Esophagus muscularis mucosa (tissue), 4 donors: ENCODE results near the gene ZIC4. TPM values are rescaled to one million over a fixed set of nuclear protein-coding genes. Genes with fewer than 3 reads are reported as not detected.

Source experiments
- DNase-seq: peaks from one replicate; pipeline ENCODE4 v3.0.0-alpha.2; 2017; ENCODE audit errors: extremely low spot score
- H3K27ac ChIP-seq, 4 donors: fragments of 200-600 bp; sonication (generic); replicated peaks in 1 of 4; 1 replicate in 3 of 4; 2 replicates in 1 of 4; pipeline ENCODE4 v1.5.1; 2016 to 2019; ENCODE audit warnings: mild to moderate bottlenecking in 1 of 4
- H3K27me3 ChIP-seq, 4 donors: fragments of 200-600 bp; sonication (generic); one replicate each; pipeline versions ENCODE4 v1.5.1 to v1.6.0; 2016 to 2019
- H3K36me3 ChIP-seq, 4 donors: fragments of 200-600 bp; sonication (generic); one replicate each; pipeline ENCODE4 v1.5.1; 2016 to 2019
- H3K4me1 ChIP-seq, 4 donors: fragments of 200-600 bp; sonication (generic); one replicate each; pipeline ENCODE4 v1.5.1; 2016 to 2019
- H3K4me3 ChIP-seq, 4 donors: fragments of 200-600 bp; sonication (generic); 1 replicate in 2 of 4; 2 replicates in 2 of 4; pipeline ENCODE4 v1.5.1; 2016 to 2019; ENCODE audit warnings: mild to moderate bottlenecking in 4 of 4, moderate library complexity in 1 of 4
- H3K9me3 ChIP-seq, 4 donors: fragments of 200-600 bp; sonication (generic); 1 replicate in 3 of 4; 2 replicates in 1 of 4; pipeline ENCODE4 v1.5.1; 2016 to 2019
- EP300 ChIP-seq: sonication (generic); formaldehyde crosslinking; IDR thresholded peaks from one replicate; pipeline ENCODE4 v1.6.1; 2017; ENCODE audit warnings: antibody characterized with exemption
- POLR2A ChIP-seq: fragments of 450-650 bp; IDR thresholded peaks from one replicate; pipeline ENCODE4 v1.6.1; 2017; ENCODE audit warnings: antibody characterized with exemption, moderate library complexity, mild to moderate bottlenecking, low read depth
- POLR2AphosphoS5 ChIP-seq, 2 donors: sonication (generic); formaldehyde crosslinking; IDR thresholded peaks; one replicate each; pipeline ENCODE4 v1.6.1; 2017; ENCODE audit warnings: antibody characterized with exemption in 2 of 2
- WGBS: methylation state at CpG from one replicate; pipeline ENCODE4 v1.1.5; 2018; 5-methylcytosine and 5-hydroxymethylcytosine counted together
- intact Hi-C: fragments of 100-400 bp; cut with DNase I; formaldehyde crosslinking; loops from one replicate; pipeline ENCODE4 v1.15.1; 2023
- total RNA-seq, 4 donors: library from RNA; depleted of rRNA; stranded (reverse); fragments of >200 nt; gene quantifications; one replicate each; pipeline versions ENCODE4 v1.1.0 to v1.2.1, GENCODE V29; 2016
- TF ChIP-seq, protein P1 (sequence below), 3 experiments: fragments of 200-600 bp in 2 of 3; fragments of 450-650 bp in 1 of 3; sonication (generic) in 2 of 3; IDR thresholded peaks; one replicate each; pipeline ENCODE4 v1.5.1; 2017 to 2019; ENCODE audit warnings: antibody characterized with exemption in 3 of 3, mild to moderate bottlenecking in 2 of 3, moderate library complexity in 1 of 3

The ZIC4 gene
- total RNA-seq, 4 donors from 2014 or later, result not detected

DNA sequence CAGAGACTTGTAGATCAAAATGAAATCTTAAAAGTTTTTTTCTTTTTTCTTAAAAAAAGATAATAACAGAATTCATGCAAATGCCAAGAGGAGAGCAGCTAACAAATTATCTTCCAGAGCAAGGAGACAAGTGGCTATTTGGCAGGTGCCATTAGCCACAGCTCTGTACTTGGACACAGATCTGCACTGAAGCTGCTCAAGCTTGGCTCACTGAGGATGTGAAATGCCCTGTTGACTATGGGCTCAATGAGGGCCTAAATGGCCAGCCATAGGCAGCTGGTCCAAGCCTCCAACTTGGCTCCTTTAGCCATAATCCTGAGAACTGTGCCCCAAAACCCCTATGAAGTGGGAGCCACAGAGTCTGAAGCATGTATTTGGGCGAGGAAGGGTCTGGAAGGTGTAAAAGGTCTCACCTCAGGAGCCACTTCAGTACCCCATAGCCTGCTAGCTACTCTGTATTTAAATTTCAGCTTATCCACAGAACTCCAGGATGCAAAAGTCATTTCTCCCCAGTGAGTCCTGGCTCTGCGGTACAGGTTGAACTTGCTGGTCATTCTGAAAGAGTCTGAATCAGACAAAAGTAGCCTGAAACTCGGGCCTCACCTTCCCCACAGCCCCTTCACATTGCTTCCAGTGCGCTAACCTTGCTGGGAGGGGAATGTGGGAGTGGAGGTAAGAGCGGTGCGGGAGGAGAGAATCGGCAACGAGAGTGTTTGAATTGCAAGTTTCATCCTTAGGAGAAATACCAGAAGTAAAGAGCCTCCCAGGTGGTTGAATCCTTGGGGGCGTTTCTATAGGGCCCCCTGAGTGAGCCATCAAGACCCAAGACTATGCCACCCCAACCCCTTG lies 48.0 kb downstream of the ZIC4 start:
- peaks cover 0 to 5% (median 0%) of the 10 kb centered on the region in 4 donors for H3K9me3 ChIP-seq
- peak; percentile 70 for DNase-seq
- TF ChIP-seq POLR2A (no peak), POLR2AphosphoS5 (IDR thresholded peaks at IDR 0.05) (no peak), EP300 (no peak)
- TF ChIP-seq, protein P1, sequence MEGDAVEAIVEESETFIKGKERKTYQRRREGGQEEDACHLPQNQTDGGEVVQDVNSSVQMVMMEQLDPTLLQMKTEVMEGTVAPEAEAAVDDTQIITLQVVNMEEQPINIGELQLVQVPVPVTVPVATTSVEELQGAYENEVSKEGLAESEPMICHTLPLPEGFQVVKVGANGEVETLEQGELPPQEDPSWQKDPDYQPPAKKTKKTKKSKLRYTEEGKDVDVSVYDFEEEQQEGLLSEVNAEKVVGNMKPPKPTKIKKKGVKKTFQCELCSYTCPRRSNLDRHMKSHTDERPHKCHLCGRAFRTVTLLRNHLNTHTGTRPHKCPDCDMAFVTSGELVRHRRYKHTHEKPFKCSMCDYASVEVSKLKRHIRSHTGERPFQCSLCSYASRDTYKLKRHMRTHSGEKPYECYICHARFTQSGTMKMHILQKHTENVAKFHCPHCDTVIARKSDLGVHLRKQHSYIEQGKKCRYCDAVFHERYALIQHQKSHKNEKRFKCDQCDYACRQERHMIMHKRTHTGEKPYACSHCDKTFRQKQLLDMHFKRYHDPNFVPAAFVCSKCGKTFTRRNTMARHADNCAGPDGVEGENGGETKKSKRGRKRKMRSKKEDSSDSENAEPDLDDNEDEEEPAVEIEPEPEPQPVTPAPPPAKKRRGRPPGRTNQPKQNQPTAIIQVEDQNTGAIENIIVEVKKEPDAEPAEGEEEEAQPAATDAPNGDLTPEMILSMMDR (IDR thresholded peaks at IDR 0.05), result no peak
- H3K36me3 ChIP-seq, result no peaks in the 10 kb centered on the region
- H3K4me1 ChIP-seq, result peaks cover 0 to 14% (median 4%) of the 10 kb centered on the region in 4 donors
- no peak overlapping the region for H3K27ac ChIP-seq
- no peak overlapping the region for H3K4me3 ChIP-seq
- WGBS, result 7% methylated on average over 9 of the region's 9 CpGs
- peaks cover 4 to 94% (median 76%) of the 10 kb centered on the region in 4 donors for H3K27me3 ChIP-seq
- intact Hi-C loops, result no loop called here

DNA sequence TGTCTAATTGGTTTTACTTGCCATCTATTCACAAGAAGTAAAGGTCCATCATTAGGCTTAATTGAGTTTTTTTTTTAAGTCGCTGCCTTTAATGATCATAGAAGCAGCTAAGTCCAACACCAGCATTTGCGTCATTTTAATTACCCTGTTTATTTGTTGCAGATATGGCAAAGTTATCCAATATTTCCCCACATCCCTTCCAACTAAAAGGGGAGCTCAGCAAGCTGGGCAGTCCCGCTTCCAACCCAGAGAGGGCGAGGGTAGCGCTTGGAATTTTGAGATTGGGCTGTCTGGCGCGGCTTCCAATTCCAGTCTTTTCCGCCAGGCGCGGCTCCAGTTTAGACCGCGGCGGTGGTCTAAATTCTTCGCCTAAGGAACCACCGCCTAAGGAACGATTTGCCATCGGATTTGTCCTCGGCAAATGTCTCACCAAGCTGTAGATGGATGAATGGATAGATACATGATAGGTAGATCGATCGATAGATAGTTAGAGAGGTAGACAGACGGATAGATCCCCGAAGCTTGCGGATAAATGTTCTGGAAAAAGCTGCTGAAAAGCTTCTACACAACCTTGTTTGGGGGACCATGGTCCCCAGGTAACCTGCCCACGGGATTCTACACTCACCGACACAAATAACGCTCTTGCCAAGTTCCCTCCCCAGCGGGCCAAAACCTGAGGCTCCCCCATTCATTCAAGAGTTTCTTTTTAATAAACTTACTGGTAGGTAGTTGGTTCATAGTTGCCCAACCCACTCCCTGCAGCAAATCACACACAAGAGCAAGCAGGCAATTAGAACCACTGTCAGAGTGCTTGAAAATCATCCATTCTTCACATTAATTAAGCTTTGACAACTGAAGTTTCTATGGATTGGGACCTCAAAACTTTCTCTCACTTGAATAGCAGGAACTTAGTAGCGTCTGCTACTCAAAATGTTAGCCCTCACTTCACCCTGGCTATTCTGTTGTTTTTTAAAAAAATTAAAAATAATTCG lies 49.1 kb downstream of the ZIC4 start:
- H3K27me3 ChIP-seq, result peaks cover 4 to 99% (median 83%) of the 10 kb centered on the region in 4 donors
- intact Hi-C loops, result no loop called here
- no peak overlapping the region for H3K4me3 ChIP-seq
- H3K27ac ChIP-seq, result no peak overlapping the region
- peaks cover 0 to 14% (median 4%) of the 10 kb centered on the region in 4 donors for H3K4me1 ChIP-seq
- H3K9me3 ChIP-seq, result peaks cover 0 to 5% (median 0%) of the 10 kb centered on the region in 4 donors
- WGBS, result 13% methylated on average over 21 of the region's 29 CpGs
- DNase-seq, result peak; percentile 72
- no peaks in the 10 kb centered on the region for H3K36me3 ChIP-seq
- TF ChIP-seq, protein P1 (IDR thresholded peaks at IDR 0.05), result no peak
- TF ChIP-seq EP300 (no peak), POLR2AphosphoS5 (IDR thresholded peaks at IDR 0.05) (no peak), POLR2A (no peak)

DNA sequence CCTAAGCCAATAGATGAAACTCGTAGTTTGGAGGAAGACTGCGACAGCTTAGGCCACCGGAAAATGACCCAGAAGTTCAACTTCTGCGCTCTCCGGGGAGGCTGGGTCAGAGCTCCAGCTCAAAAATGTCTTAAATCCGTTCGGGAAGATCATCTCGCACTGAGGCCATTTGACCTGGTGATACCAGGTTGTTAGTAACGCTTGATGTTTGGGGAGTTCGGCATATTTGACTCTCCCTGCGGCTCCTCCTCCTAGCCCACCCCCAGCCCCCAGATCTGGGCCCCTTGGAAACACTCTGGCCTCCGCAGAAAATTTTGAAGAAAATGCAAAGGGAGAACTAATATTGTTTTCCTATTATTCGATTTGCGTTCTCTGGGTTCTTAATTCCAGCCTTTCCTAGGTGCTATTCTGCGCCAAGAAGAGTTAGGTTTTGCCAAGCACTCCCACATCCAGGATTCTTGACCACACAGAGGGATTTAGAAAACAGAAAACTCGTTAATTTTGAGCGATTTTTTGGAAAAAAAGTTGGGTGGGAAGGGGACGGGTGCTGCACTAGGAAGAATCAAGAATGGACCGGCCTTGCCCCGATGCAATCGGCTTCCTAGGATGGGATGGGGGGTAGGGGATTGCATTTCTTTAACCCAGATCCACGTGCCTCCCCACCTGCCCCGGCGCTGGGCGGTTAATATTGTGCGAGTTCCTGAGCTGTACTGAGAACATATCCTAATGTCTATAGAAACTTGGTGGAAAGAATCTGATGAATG lies 50.0 kb downstream of the ZIC4 start:
- no peak for DNase-seq
- Histone ChIP-seq H3K4me3 (no peak overlapping the region), H3K27ac (no peak overlapping the region), H3K27me3 (peaks cover 4 to 93% (median 76%) of the 10 kb centered on the region in 4 donors), H3K9me3 (peaks cover 0 to 5% (median 0%) of the 10 kb centered on the region in 4 donors), H3K36me3 (no peaks in the 10 kb centered on the region), H3K4me1 (peaks cover 0 to 13% (median 4%) of the 10 kb centered on the region in 4 donors)
- intact Hi-C loops, result no loop called here
- 5% methylated on average over 20 of the region's 26 CpGs for WGBS
- TF ChIP-seq POLR2A (no peak), EP300 (no peak)
- TF ChIP-seq, protein P1 (IDR thresholded peaks at IDR 0.05), result no peak

DNA sequence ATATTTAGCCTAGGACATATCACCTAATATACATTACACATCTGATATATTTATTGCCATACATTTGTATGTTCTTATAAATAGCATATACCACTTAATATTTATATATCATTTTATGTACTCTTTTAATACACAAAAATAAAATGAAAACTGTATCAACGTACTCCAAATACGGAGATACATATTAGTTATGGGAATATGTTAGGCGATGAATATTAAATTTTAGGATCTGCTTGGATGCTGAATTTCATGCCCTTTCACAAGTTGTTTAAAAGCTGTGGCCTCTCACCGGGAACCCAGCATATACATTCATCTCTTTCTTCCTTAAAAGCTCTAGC lies 50.6 kb downstream of the ZIC4 start:
- Histone ChIP-seq H3K9me3 (peaks cover 0 to 5% (median 0%) of the 10 kb centered on the region in 4 donors), H3K4me1 (peaks cover 0 to 8% (median 0%) of the 10 kb centered on the region in 4 donors), H3K27me3 (peaks cover 4 to 93% (median 70%) of the 10 kb centered on the region in 4 donors), H3K4me3 (no peak overlapping the region), H3K27ac (no peak overlapping the region), H3K36me3 (no peaks in the 10 kb centered on the region)
- WGBS, result 15% methylated on average over 4 of the region's 4 CpGs
- TF ChIP-seq POLR2AphosphoS5 (IDR thresholded peaks at IDR 0.05) (no peak), POLR2A (no peak)
- TF ChIP-seq, protein P1 (IDR thresholded peaks at IDR 0.05), result no peak
- DNase-seq, result no peak
- intact Hi-C loops, result no loop called here
